K562 (cell line): ENCODE results near the gene ZNF776.

Source experiments
- FIP1L1 ChIP-seq: fragments of 200-400 bp; formaldehyde crosslinking; IDR thresholded peaks from 2 replicates; pipeline ENCODE4 v1.6.1; 2018; ENCODE audit warnings: mild to moderate bottlenecking, low read depth, low read length; ENCODE audit not compliant: poor library complexity, severe bottlenecking
- FOXA1 ChIP-seq: fragments of 450-650 bp; IDR thresholded peaks from 2 replicates; pipeline ENCODE4 v1.6.1; 2016; ENCODE audit warnings: mild to moderate bottlenecking, borderline replicate concordance
- KAT2B ChIP-seq: IDR thresholded peaks from one replicate; pipeline ENCODE4 v1.6.1; 2012; ENCODE audit warnings: low read depth, mild to moderate bottlenecking, control low read depth, inconsistent platforms, low read length, moderate library complexity
- MYC ChIP-seq, 2 experiments: fragments of 250-450 bp in 1 of 2; sonication (Bioruptor Pico) in 1 of 2; IDR thresholded peaks; 2 replicates each; pipeline versions ENCODE4 v1.5.1 to v1.6.1; 2012 to 2021; ENCODE audit warnings: low read depth in 2 of 2, borderline replicate concordance in 1 of 2, improper control_type of control experiment in 1 of 2, low read length in 1 of 2, mild to moderate bottlenecking in 1 of 2, moderate library complexity in 1 of 2
- NR1H2 ChIP-seq: sonication (generic); formaldehyde crosslinking; IDR thresholded peaks from 2 replicates; pipeline ENCODE4 v1.4.0; 2020; ENCODE audit warnings: mild to moderate bottlenecking, missing genetic modification reagents
- POLR2A ChIP-seq: fragments of 450-650 bp; conservative IDR thresholded peaks from 2 replicates; pipeline ENCODE4 v1.6.1; 2016
- POLR2AphosphoS5 ChIP-seq: IDR thresholded peaks from 2 replicates; pipeline ENCODE4 v1.6.1; 2011; ENCODE audit warnings: mild to moderate bottlenecking, low read depth, low read length, moderate library complexity; ENCODE audit not compliant: control insufficient read depth, insufficient read depth
- POLR2B ChIP-seq: fragments of 450-650 bp; IDR thresholded peaks from 2 replicates; pipeline ENCODE4 v1.6.1; 2018; ENCODE audit warnings: low read depth; ENCODE audit not compliant: partially characterized antibody
- POLR2G ChIP-seq: fragments of 200-400 bp; formaldehyde crosslinking; IDR thresholded peaks from 2 replicates; pipeline ENCODE4 v1.6.1; 2017; ENCODE audit warnings: low read depth, mild to moderate bottlenecking, antibody characterized with exemption, low read length, moderate library complexity
- SPI1 ChIP-seq: IDR thresholded peaks from 2 replicates; pipeline ENCODE4 v1.6.1; 2011; ENCODE audit warnings: low read depth, low read length, control low read depth, borderline replicate concordance
- TBP ChIP-seq: optimal IDR thresholded peaks from 2 replicates; pipeline ENCODE3; 2011; ENCODE audit warnings: low read depth, low read length, improper control_type of control experiment
- YBX1 ChIP-seq: fragments of 450-650 bp; IDR thresholded peaks from 2 replicates; pipeline ENCODE4 v1.7.1; 2016; ENCODE audit warnings: mild to moderate bottlenecking
- YY1 ChIP-seq, 3 experiments: IDR thresholded peaks; 2 replicates each; pipeline ENCODE4 v1.6.1; 2011; ENCODE audit warnings: low read length in 2 of 3, mild to moderate bottlenecking in 2 of 3, moderate library complexity in 2 of 3, borderline replicate concordance in 1 of 3, control low read depth in 1 of 3, low read depth in 1 of 3; ENCODE audit not compliant: insufficient read depth in 3 of 3, insufficient replicate concordance in 2 of 3, control insufficient read depth in 1 of 3, insufficient read length in 1 of 3; ENCODE audit errors: extremely low read depth in 1 of 3
- ZFP36 ChIP-seq: fragments of 150-350 bp; IDR thresholded peaks from 2 replicates; pipeline ENCODE4 v1.6.1; 2018; ENCODE audit warnings: low read length, low read depth; ENCODE audit not compliant: partially characterized antibody

DNA sequence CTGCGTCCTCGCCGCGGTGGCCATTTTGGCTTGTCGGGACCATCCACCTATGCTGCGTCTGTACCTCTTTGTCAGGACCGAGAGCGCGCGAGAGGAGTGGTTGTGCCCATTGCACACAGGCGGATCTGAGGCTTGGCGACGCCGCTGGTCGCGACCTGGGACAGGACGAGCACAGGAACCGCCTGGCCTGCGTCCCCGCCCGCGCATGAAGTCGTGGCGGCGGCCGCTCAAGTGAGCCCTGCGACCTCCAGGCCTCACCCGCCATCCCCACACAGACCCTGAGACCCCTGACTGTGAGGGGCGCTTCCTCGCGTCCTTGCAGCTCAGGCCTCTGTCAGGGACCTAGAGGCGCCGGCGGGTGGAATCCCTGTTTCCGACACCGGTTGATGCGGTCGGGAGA, 39.7 kb downstream of the ZNF776 start:
- TF ChIP-seq YY1 (IDR thresholded peaks at IDR 0.05; ENCODE audit: borderline replicate concordance in 1 of 3, control insufficient read depth in 1 of 3, extremely low read depth in 1 of 3, insufficient read depth in 3 of 3, insufficient read length in 1 of 3, insufficient replicate concordance in 2 of 3, low read depth in 1 of 3, low read length in 2 of 3): no peak
- TF ChIP-seq ZFP36: no peak
- TF ChIP-seq MYC (IDR thresholded peaks at IDR 0.05; ENCODE audit: low read depth, low read length): no peak
- no peak for TF ChIP-seq MYC (CRISPR knock-in tag; IDR thresholded peaks at IDR 0.05; ENCODE audit: borderline replicate concordance, low read depth)
- TF ChIP-seq KAT2B: no peak
- TF ChIP-seq NR1H2 (CRISPR knock-in tag): no peak
- TF ChIP-seq FIP1L1: no peak
- TF ChIP-seq YBX1: no peak
- TF ChIP-seq SPI1: no peak
- peak; percentile 63 for TF ChIP-seq POLR2G
- TF ChIP-seq POLR2B: no peak
- TF ChIP-seq POLR2AphosphoS5: no peak
- TF ChIP-seq POLR2A: no peak
- no peak for TF ChIP-seq FOXA1
- TF ChIP-seq TBP: no peak
